GM23338 (cell line): Measurements from ENCODE around the gene CD19. TPM values are rescaled to one million over a fixed set of nuclear protein-coding genes. Genes with fewer than 3 reads are reported as not detected.
"Not testable (repeated sequence)": the region's sequence is repeated elsewhere in the genome, so short reads cannot be mapped to it uniquely, and the experiment has no call there.

Source experiments
- ATAC-seq: fragments of 200-7000 bp; cut with Tn5 transposase; 3 replicates; pipeline ENCODE4 v1.9.1; 2020
- DNase-seq: peaks from one replicate; pipeline ENCODE4 v3.0.0-alpha.2; 2015; ENCODE audit warnings: low spot score
- H2AFZ ChIP-seq: fragments of 200-600 bp; sonication (generic); 2 replicates; pipeline ENCODE4 v1.8.0; 2016; ENCODE audit warnings: antibody characterized with exemption, mild to moderate bottlenecking, moderate library complexity
- H3F3A ChIP-seq: fragments of 200-600 bp; sonication (generic); replicated peaks from 2 replicates; pipeline ENCODE4 v1.8.0; 2017; ENCODE audit warnings: antibody characterized with exemption, mixed run types, low read depth
- H3K27ac ChIP-seq: fragments of 200-600 bp; sonication (generic); 2 replicates; pipeline ENCODE4 v1.6.1; 2016; ENCODE audit warnings: low read depth
- H3K27me3 ChIP-seq: fragments of 200-600 bp; sonication (generic); 2 replicates; pipeline ENCODE4 v1.8.0; 2016; ENCODE audit warnings: mild to moderate bottlenecking, mixed run types, moderate library complexity; ENCODE audit not compliant: insufficient read depth
- H3K36me3 ChIP-seq: fragments of 200-600 bp; sonication (generic); 2 replicates; pipeline ENCODE4 v1.8.0; 2016; ENCODE audit warnings: mild to moderate bottlenecking; ENCODE audit not compliant: insufficient read depth
- H3K4me1 ChIP-seq: fragments of 200-600 bp; sonication (generic); 2 replicates; pipeline ENCODE4 v1.8.0; 2016; ENCODE audit warnings: mild to moderate bottlenecking, moderate library complexity; ENCODE audit not compliant: insufficient read depth
- H3K4me2 ChIP-seq: fragments of 200-600 bp; sonication (generic); 2 replicates; pipeline ENCODE4 v1.7.1; 2017; ENCODE audit warnings: mixed run types
- H3K4me3 ChIP-seq: fragments of 200-600 bp; sonication (generic); 2 replicates; pipeline ENCODE4 v1.6.1; 2016; ENCODE audit warnings: mixed run types
- H3K79me2 ChIP-seq: fragments of 200-600 bp; sonication (generic); replicated peaks from 2 replicates; pipeline ENCODE4 v1.8.0; 2017; ENCODE audit warnings: mild to moderate bottlenecking; ENCODE audit not compliant: insufficient read depth
- H3K9me2 ChIP-seq: fragments of 200-600 bp; sonication (generic); 2 replicates; pipeline ENCODE4 v1.8.0; 2017; ENCODE audit not compliant: insufficient read depth
- H4K20me1 ChIP-seq: fragments of 200-600 bp; sonication (generic); replicated peaks from 2 replicates; pipeline ENCODE4 v1.8.0; 2017; ENCODE audit warnings: mild to moderate bottlenecking; ENCODE audit not compliant: insufficient read depth
- H3K27ac Mint-ChIP-seq: 2 replicates; pipeline ENCODE4 v1.8.0; 2020; ENCODE audit warnings: inconsistent platforms, mild to moderate bottlenecking, moderate library complexity, mixed read lengths
- H3K27me3 Mint-ChIP-seq: 3 replicates; pipeline ENCODE4 v1.8.0; 2022; ENCODE audit warnings: low read depth, mild to moderate bottlenecking, moderate library complexity, mixed read lengths, inconsistent platforms; ENCODE audit not compliant: insufficient read depth, poor library complexity
- H3K36me3 Mint-ChIP-seq: 3 replicates; pipeline ENCODE4 v1.8.0; 2021; ENCODE audit warnings: low read depth, mild to moderate bottlenecking, inconsistent platforms, moderate library complexity, mixed read lengths
- H3K4me1 Mint-ChIP-seq: 3 replicates; pipeline ENCODE4 v1.8.0; 2020; ENCODE audit warnings: mild to moderate bottlenecking, inconsistent platforms, mixed read lengths
- H3K4me3 Mint-ChIP-seq: 3 replicates; pipeline ENCODE4 v1.8.0; 2021; ENCODE audit warnings: moderate library complexity, mild to moderate bottlenecking, inconsistent platforms, mixed read lengths
- H3K9me3 Mint-ChIP-seq: 3 replicates; pipeline ENCODE4 v1.8.0; 2020; ENCODE audit warnings: moderate library complexity, mild to moderate bottlenecking, inconsistent platforms, mixed read lengths
- EZH2phosphoT487 ChIP-seq: fragments of 200-600 bp; sonication (generic); IDR thresholded peaks from one replicate; pipeline ENCODE4 v1.8.1; 2018; ENCODE audit warnings: antibody characterized with exemption; ENCODE audit not compliant: unreplicated experiment
- POLR2AphosphoS5 ChIP-seq: IDR thresholded peaks from 2 replicates; pipeline ENCODE4 v1.6.1; 2016; ENCODE audit warnings: antibody characterized with exemption, low read depth
- ZNF114 ChIP-seq: fragments of 250-450 bp; sonication (Bioruptor Pico); IDR thresholded peaks from 2 replicates; pipeline ENCODE4 v1.5.0; 2020; ENCODE audit warnings: mild to moderate bottlenecking, moderate library complexity
- ZNF331 ChIP-seq: fragments of 250-450 bp; sonication (Bioruptor Pico); IDR thresholded peaks from 2 replicates; pipeline ENCODE4 v1.5.0; 2020; ENCODE audit warnings: low read depth, mild to moderate bottlenecking, moderate library complexity
- ZNF462 ChIP-seq: fragments of 250-450 bp; sonication (Bioruptor Pico); IDR thresholded peaks from 2 replicates; pipeline ENCODE4 v1.5.0; 2020; ENCODE audit warnings: mild to moderate bottlenecking, moderate library complexity
- polyA plus RNA-seq: library from polyadenylated mRNA; unstranded; fragments of >200 nt; fragmentation: Nextera tagmentation; extraction: Ambion mirVana; gene quantifications from 2 replicates; pipeline ENCODE4 v1.2.1, GENCODE V29; 2016
- total RNA-seq: library from RNA; depleted of rRNA; stranded (reverse); fragments of >200 nt; shearing (Covaris generic); gene quantifications from 2 replicates; pipeline ENCODE4 v1.2.3, GENCODE V29; 2014
- TF ChIP-seq, protein P1 (sequence below), 2 experiments: fragments of 200-600 bp in 1 of 2; sonication (generic) in 1 of 2; conservative IDR thresholded peaks; 2 replicates each; pipeline versions ENCODE4 v1.5.1 to v1.6.1; 2016 to 2017; ENCODE audit warnings: antibody characterized with exemption in 2 of 2, low read depth in 2 of 2, mild to moderate bottlenecking in 2 of 2, moderate library complexity in 1 of 2

CD19 gene
- total and polyA plus RNA-seq, 2 experiments from 2014 or later, result 0.83 to 1.9 TPM

DNA sequence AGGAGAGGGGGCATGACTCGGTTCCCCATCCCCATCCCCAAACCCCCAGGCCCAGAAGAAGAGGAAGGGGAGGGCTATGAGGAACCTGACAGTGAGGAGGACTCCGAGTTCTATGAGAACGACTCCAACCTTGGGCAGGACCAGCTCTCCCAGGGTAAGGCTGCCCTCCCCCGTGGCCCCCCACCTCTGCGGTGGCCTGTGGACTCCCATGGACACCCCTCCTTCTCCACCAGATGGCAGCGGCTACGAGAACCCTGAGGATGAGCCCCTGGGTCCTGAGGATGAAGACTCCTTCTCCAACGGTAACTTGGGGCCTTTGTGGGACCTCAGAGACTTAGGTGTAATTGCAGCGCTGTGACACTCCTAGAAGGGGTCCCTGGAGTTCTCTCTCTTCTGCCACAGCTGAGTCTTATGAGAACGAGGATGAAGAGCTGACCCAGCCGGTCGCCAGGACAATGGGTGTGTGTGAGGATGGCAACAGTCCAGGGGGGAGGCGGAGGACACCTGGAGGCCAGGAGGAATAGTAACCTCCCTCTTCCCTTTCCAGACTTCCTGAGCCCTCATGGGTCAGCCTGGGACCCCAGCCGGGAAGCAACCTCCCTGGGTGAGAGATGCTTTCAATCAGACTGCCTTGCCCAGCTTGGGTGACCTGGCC lies 5.6 kb downstream of the CD19 start:
- Histone ChIP-seq H4K20me1 (no peaks in the 10 kb centered on the region), H3K4me3 (no peak overlapping the region), H3K4me2 (no peak overlapping the region), H3K9me2 (no peaks in the 10 kb centered on the region), H3K27ac (no peak overlapping the region), H3K36me3 (no peaks in the 10 kb centered on the region), H2AFZ (peak overlapping the region; percentile 92; the same call in 1 of the 2 replicates), H3K79me2 (no peaks in the 10 kb centered on the region), H3K4me1 (peaks cover 2% of the 10 kb centered on the region; the same call in 1 of the 2 replicates), H3K27me3 (no peaks in the 10 kb centered on the region), H3F3A (0 out of 2 replicates have a peak, but pooled peaks cover 2% of the 10 kb centered on the region)
- Mint-ChIP-seq H3K36me3 (no peaks in the 10 kb centered on the region), H3K27ac (no peak overlapping the region), H3K27me3 (peaks cover 19% of the 10 kb centered on the region), H3K4me1 (peaks cover 4% of the 10 kb centered on the region; the same call in 2 of the 3 replicates), H3K9me3 (no peaks in the 10 kb centered on the region), H3K4me3 (no peak overlapping the region)
- TF ChIP-seq, protein P1, sequence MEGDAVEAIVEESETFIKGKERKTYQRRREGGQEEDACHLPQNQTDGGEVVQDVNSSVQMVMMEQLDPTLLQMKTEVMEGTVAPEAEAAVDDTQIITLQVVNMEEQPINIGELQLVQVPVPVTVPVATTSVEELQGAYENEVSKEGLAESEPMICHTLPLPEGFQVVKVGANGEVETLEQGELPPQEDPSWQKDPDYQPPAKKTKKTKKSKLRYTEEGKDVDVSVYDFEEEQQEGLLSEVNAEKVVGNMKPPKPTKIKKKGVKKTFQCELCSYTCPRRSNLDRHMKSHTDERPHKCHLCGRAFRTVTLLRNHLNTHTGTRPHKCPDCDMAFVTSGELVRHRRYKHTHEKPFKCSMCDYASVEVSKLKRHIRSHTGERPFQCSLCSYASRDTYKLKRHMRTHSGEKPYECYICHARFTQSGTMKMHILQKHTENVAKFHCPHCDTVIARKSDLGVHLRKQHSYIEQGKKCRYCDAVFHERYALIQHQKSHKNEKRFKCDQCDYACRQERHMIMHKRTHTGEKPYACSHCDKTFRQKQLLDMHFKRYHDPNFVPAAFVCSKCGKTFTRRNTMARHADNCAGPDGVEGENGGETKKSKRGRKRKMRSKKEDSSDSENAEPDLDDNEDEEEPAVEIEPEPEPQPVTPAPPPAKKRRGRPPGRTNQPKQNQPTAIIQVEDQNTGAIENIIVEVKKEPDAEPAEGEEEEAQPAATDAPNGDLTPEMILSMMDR (conservative IDR thresholded peaks at IDR 0.05; ENCODE audit: low read depth in 2 of 2), result peak; percentile 16 to 31; a peak in 1 of 4 replicates
- TF ChIP-seq EZH2phosphoT487 (no peak), ZNF114 (CRISPR knock-in tag) (no peak)
- ATAC-seq (peak; percentile 10; the same call in 2 of the 3 replicates), DNase-seq (no peak)

- Mint-ChIP-seq H3K27ac (no peak overlapping the region), H3K36me3 (no peaks in the 10 kb centered on the region), H3K27me3 (peaks cover 23% of the 10 kb centered on the region), H3K4me3 (no peak overlapping the region), H3K9me3 (no peaks in the 10 kb centered on the region), H3K4me1 (peaks cover 4% of the 10 kb centered on the region; the same call in 2 of the 3 replicates)
- H3K27ac ChIP-seq, result no peak overlapping the region
- H3K4me1 ChIP-seq, result peaks cover 2% of the 10 kb centered on the region; the same call in 1 of the 2 replicates
- H2AFZ ChIP-seq, result no peak overlapping the region
- no peaks in the 10 kb centered on the region for H3K9me2 ChIP-seq
- TF ChIP-seq ZNF331 (CRISPR knock-in tag) (no peak), ZNF114 (CRISPR knock-in tag) (no peak), POLR2AphosphoS5 (no peak), EZH2phosphoT487 (no peak), ZNF462 (no peak)
- ATAC-seq (no peak), DNase-seq (no peak)
- no peak overlapping the region for H3K4me2 ChIP-seq
- no peaks in the 10 kb centered on the region for H4K20me1 ChIP-seq
- no peaks in the 10 kb centered on the region for H3K27me3 ChIP-seq
- H3K36me3 ChIP-seq, result no peaks in the 10 kb centered on the region
- 0 out of 2 replicates have a peak, but pooled peaks cover 2% of the 10 kb centered on the region for H3F3A ChIP-seq
- H3K79me2 ChIP-seq, result no peaks in the 10 kb centered on the region
- H3K4me3 ChIP-seq, result no peak overlapping the region
Observed at GRCh38 chr16:28938721-28939120, 7.0 kb downstream of the CD19 start.

DNA sequence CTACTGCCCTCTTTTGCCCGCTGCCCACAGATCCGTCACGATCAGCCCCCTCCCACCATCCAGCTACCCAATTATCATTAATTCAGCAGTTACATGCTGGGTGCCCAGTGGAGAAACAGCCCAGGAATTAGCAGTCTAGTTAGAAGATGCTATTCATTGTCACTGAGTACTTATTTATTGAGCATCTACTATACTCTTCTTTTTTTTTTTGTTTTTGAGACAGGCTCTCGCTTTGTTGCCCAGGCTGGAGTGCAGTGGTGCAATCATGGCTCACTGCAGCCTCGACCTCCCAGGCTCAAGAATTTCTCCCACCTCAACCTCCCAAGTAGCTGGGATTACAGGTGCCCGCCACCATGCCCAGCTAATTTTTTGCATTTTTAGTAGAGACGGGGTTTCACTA lies 8.1 kb downstream of the CD19 start:
- H3K27ac ChIP-seq, H3K27me3 ChIP-seq, H3K4me1 ChIP-seq, H3K4me2 ChIP-seq, H3F3A ChIP-seq, H3K4me3 Mint-ChIP-seq, DNase-seq, H3K36me3 ChIP-seq, H3K36me3 Mint-ChIP-seq, H4K20me1 ChIP-seq, H3K27ac Mint-ChIP-seq, H3K9me2 ChIP-seq, H3K79me2 ChIP-seq, H3K4me1 Mint-ChIP-seq, H2AFZ ChIP-seq, H3K9me3 Mint-ChIP-seq, H3K4me3 ChIP-seq, ATAC-seq: not testable (repeated sequence)
- peaks cover 20% of the 10 kb centered on the region for H3K27me3 Mint-ChIP-seq
